ENCODE results near the gene HMCN2. TPM values are rescaled to one million over a fixed set of nuclear protein-coding genes. Genes with fewer than 3 reads are reported as not detected.

The HMCN2 gene
- total and polyA plus RNA-seq, 8 donors, result 1.1 to 21.1 (median 5.0) TPM

DNA sequence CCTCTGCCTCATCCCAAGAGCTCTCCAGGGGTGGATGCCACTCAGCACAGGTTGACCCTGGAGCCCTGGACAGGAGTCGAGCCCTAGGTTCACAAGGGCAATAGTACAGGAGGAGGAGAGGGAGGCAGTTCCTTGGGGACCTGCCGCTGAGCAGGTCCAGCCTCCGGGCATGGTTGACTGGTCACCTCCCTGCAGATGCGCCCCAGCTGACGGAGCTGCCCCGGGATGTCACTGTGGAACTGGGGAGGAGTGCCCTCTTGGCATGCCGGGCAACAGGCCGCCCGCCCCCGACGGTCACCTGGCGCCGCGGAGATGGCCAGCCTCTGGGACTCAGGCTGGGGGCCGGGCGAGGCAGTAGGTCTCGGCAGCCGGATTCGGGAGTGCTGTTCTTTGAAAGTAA is 53.7 kb downstream of the HMCN2 start:
- peaks cover 0 to 22% (median 10%) of the 10 kb centered on the region in 4 donors for H3K4me1 ChIP-seq
- DNase-seq, result no peak
- intact Hi-C loops (cut with DNase I; ENCODE audit: low total_unique reads), result no loop called here
- peaks cover 0 to 53% (median 22%) of the 10 kb centered on the region in 3 donors for H3K27me3 ChIP-seq
- peak overlapping the region in 2 of 5 donors; percentile 52 to 63 for H3K27ac ChIP-seq
- H3K4me3 ChIP-seq, result no peak overlapping the region
- no peaks in the 10 kb centered on the region for H3K36me3 ChIP-seq
- TF ChIP-seq EP300 (IDR thresholded peaks at IDR 0.05) (no peak), POLR2AphosphoS5 (IDR thresholded peaks at IDR 0.05) (no peak), POLR2A (IDR thresholded peaks at IDR 0.05) (no peak)
- TF ChIP-seq, protein P1, sequence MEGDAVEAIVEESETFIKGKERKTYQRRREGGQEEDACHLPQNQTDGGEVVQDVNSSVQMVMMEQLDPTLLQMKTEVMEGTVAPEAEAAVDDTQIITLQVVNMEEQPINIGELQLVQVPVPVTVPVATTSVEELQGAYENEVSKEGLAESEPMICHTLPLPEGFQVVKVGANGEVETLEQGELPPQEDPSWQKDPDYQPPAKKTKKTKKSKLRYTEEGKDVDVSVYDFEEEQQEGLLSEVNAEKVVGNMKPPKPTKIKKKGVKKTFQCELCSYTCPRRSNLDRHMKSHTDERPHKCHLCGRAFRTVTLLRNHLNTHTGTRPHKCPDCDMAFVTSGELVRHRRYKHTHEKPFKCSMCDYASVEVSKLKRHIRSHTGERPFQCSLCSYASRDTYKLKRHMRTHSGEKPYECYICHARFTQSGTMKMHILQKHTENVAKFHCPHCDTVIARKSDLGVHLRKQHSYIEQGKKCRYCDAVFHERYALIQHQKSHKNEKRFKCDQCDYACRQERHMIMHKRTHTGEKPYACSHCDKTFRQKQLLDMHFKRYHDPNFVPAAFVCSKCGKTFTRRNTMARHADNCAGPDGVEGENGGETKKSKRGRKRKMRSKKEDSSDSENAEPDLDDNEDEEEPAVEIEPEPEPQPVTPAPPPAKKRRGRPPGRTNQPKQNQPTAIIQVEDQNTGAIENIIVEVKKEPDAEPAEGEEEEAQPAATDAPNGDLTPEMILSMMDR (IDR thresholded peaks at IDR 0.05), result no peak
- 86 to 92% (median 90%) methylated on average over 10 to 19 of the region's 19 CpGs for WGBS, 5 donors
- H3K9me3 ChIP-seq, result no peaks in the 10 kb centered on the region

- H3K4me1 ChIP-seq, result peaks cover 0 to 19% (median 8%) of the 10 kb centered on the region in 4 donors
- no peak for DNase-seq
- H3K4me3 ChIP-seq, result no peak overlapping the region
- no peaks in the 10 kb centered on the region for H3K36me3 ChIP-seq
- WGBS, 5 donors, result 73 to 86% (median 79%) methylated on average over 16 to 17 of the region's 17 CpGs
- TF ChIP-seq POLR2A (IDR thresholded peaks at IDR 0.05) (no peak), POLR2AphosphoS5 (IDR thresholded peaks at IDR 0.05) (no peak), EP300 (IDR thresholded peaks at IDR 0.05) (no peak)
- TF ChIP-seq, protein P1 (IDR thresholded peaks at IDR 0.05), result no peak
- intact Hi-C loops (cut with DNase I; ENCODE audit: low total_unique reads), result no loop called here
- peaks cover 0 to 53% (median 22%) of the 10 kb centered on the region in 3 donors for H3K27me3 ChIP-seq
- H3K27ac ChIP-seq, result no peak overlapping the region
- no peaks in the 10 kb centered on the region for H3K9me3 ChIP-seq
These were observed 54.6 kb downstream of the HMCN2 start for GRCh38 chr9:130319944-130320712.

DNA sequence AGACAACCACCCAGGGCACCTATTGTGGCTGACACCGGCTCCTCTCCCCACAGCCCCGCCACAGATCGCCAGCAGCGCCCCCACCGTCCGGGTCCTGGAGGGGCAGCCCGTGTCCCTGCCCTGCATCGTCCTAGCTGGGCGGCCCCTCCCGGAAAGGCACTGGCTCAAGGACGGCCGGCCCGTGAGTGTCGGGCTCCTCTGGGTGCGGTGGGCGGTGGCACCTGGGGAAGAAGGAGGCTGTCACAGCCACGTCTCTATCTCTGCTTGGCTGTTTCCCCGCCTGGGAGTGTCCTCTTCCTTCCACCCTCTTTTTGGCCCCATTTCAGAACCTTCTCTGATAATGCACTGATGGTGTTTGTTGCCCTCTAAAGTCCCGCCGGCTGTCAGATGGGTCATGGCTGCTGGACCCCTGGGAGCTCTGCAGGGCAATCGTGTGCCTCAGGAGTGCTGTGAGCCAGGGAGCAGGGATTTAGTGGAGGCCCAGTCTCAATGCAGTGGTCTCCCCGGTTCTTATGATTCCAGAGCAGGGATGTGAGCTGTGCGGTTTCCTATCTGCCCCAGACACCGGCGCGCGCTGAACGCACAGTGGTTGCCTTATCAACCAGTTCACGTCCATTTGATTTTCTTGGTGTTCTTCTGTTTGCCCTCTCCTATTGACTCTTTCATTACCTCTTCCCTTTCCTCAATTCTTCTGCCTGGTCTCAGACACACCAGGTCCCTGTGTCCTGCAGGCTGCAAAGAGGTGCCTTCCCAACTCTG is 55.3 kb downstream of the HMCN2 start:
- Histone ChIP-seq H3K27ac (no peak overlapping the region), H3K36me3 (no peaks in the 10 kb centered on the region), H3K4me3 (no peak overlapping the region), H3K27me3 (peaks cover 0 to 54% (median 22%) of the 10 kb centered on the region in 3 donors), H3K4me1 (peaks cover 0 to 19% (median 8%) of the 10 kb centered on the region in 4 donors), H3K9me3 (no peaks in the 10 kb centered on the region)
- TF ChIP-seq POLR2A (IDR thresholded peaks at IDR 0.05), result no peak
- TF ChIP-seq POLR2AphosphoS5 (IDR thresholded peaks at IDR 0.05), result no peak
- TF ChIP-seq, protein P1 (IDR thresholded peaks at IDR 0.05), result no peak
- no peak for TF ChIP-seq EP300 (IDR thresholded peaks at IDR 0.05)
- intact Hi-C loops (cut with DNase I; ENCODE audit: low total_unique reads), result no loop called here
- 22 to 48% (median 24%) methylated on average over 14 to 29 of the region's 29 CpGs for WGBS, 5 donors
- DNase-seq, result no peak

DNA sequence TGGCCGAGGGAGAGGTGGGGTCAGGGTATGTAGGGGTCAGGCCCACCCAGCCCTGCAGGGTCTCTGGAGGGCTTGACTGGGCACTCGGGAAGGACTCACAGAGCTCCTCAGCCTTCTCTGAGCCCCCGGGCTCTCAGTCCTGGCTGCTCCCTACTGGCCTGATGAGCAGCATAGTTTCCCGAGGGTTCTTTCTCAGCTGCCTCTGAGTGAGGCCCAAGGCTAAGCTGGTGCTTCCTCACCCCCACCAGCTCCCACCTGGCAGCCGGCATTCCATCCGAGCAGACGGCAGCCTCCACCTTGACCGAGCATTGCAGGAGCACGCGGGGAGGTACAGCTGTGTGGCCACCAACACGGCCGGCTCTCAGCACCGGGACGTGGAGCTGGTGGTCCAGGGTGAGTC is 56.0 kb downstream of the HMCN2 start:
- TF ChIP-seq POLR2AphosphoS5 (IDR thresholded peaks at IDR 0.05) (no peak), POLR2A (IDR thresholded peaks at IDR 0.05) (no peak), EP300 (IDR thresholded peaks at IDR 0.05) (no peak)
- TF ChIP-seq, protein P1 (IDR thresholded peaks at IDR 0.05), result no peak
- WGBS, 5 donors, result 65 to 76% (median 69%) methylated on average over 10 to 14 of the region's 14 CpGs
- Histone ChIP-seq H3K4me3 (no peak overlapping the region), H3K4me1 (peaks cover 0 to 19% (median 8%) of the 10 kb centered on the region in 4 donors), H3K36me3 (no peaks in the 10 kb centered on the region), H3K9me3 (no peaks in the 10 kb centered on the region), H3K27me3 (peaks cover 0 to 54% (median 20%) of the 10 kb centered on the region in 3 donors), H3K27ac (no peak overlapping the region)
- DNase-seq, result no peak
- intact Hi-C loops (cut with DNase I; ENCODE audit: low total_unique reads), result no loop called here

All from stomach (tissue), 9 donors.